SK-N-MC (cell line): ENCODE results near the gene SLC1A2.

Experiments used
- EZH2 ChIP-seq: fragments of 200-600 bp; sonication (generic); IDR thresholded peaks from one replicate; pipeline ENCODE4 v1.6.1; 2017; ENCODE audit warnings: antibody characterized with exemption
- FOXP2 ChIP-seq: optimal IDR thresholded peaks from 2 replicates; pipeline ENCODE3; 2011; ENCODE audit warnings: mild to moderate bottlenecking, moderate library complexity; ENCODE audit not compliant: insufficient read depth; ENCODE audit errors: extremely low read length, control extremely low read depth
- POLR2AphosphoS5 ChIP-seq: IDR thresholded peaks from 2 replicates; pipeline ENCODE4 v1.6.1; 2012; ENCODE audit warnings: mild to moderate bottlenecking, low read depth, low read length, borderline replicate concordance

- TF ChIP-seq EZH2 (no peak), POLR2AphosphoS5 (no peak), FOXP2 (no peak)
Observed at GRCh38 chr11:35390737-35391682, 28.3 kb downstream of the SLC1A2 start.
